Duodenal mucosa (tissue), 2 donors: ENCODE data around the gene RBBP5.
A peak's percentile ranks its signal among the peaks of the same experiment; 100 is the strongest.

Experiments used
- H3K27ac ChIP-seq: one replicate; pipeline ENCODE4 v1.7.0; 2013; ENCODE audit warnings: low read depth, low read length
- H3K27me3 ChIP-seq, 2 donors: one replicate each; pipeline ENCODE4 v1.7.0; 2013; ENCODE audit warnings: low read length in 2 of 2, control low read depth in 1 of 2; ENCODE audit not compliant: insufficient read depth in 2 of 2, control insufficient read depth in 1 of 2
- H3K36me3 ChIP-seq, 2 donors: one replicate each; pipeline ENCODE4 v1.7.0; 2013; ENCODE audit warnings: low read length in 2 of 2, control low read depth in 1 of 2; ENCODE audit not compliant: insufficient read depth in 2 of 2, control insufficient read depth in 1 of 2
- H3K4me1 ChIP-seq, 2 donors: one replicate each; pipeline ENCODE4 v1.7.0; 2013; ENCODE audit warnings: low read length in 2 of 2, control low read depth in 1 of 2; ENCODE audit not compliant: insufficient read depth in 2 of 2, control insufficient read depth in 1 of 2
- H3K4me3 ChIP-seq, 2 donors: one replicate each; pipeline ENCODE4 v1.7.0; 2013; ENCODE audit warnings: low read length in 2 of 2, low read depth in 1 of 2
- H3K9ac ChIP-seq, 2 donors: one replicate each; pipeline ENCODE4 v1.7.0; 2013; ENCODE audit warnings: low read length in 2 of 2, low read depth in 1 of 2
- H3K9me3 ChIP-seq, 2 donors: one replicate each; pipeline ENCODE4 v1.7.0; 2013; ENCODE audit warnings: low read length in 2 of 2, control low read depth in 1 of 2; ENCODE audit not compliant: control insufficient read depth in 1 of 2

RBBP5 gene

DNA sequence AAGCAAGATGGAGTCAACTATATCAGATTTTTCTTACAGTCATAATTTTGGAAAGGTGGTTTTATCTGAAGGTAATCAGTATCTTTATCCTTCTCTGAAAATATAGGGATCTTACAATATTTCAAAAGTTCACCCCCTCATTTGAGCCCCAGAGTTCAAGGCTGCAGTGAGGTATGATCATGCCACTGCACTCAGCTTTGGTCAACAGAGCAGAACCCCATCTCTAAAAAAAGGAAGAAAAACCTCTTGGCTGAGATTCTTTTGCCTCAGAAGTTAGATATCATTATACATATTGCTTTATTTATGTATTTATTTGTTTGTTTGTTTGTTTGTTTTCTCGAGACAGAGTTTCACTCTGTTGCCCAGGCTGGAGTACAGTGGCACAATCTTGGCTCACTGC lies 11.5 kb upstream of the RBBP5 start:
- Histone ChIP-seq H3K9ac (no peak overlapping the region), H3K4me1 (no peaks in the 10 kb centered on the region), H3K9me3 (no peaks in the 10 kb centered on the region), H3K27ac (no peak overlapping the region), H3K36me3 (no peaks in the 10 kb centered on the region), H3K27me3 (no peaks in the 10 kb centered on the region), H3K4me3 (no peak overlapping the region)

DNA sequence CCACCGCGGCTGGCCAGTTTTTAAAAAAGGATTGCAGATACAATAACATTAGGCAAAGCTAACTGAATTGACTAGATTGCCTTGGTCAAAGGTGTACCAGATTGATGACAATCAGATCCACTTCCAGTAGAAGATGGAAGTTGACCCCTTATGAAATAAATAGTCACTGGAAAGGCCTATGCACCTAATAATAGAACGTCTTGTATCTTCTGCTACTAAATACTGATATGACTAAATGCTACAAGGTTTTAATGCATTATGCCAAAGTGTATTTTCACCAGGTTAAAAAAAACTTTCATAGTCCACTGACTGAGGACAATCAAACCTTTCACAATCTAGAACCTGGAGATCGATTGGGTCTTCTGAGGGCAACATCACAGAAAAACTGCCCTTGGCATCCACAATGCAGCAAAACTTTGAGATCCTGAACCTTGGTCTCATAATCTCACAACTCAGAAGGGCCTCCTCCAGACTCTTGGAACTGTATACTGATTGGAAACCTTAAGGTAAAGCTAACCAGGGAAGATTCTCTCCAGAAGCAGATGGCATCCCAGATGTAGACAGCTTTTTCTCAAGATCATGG lies 7.8 kb upstream of the RBBP5 start:
- H3K4me3 ChIP-seq: no peak overlapping the region
- H3K9me3 ChIP-seq: no peaks in the 10 kb centered on the region
- H3K9ac ChIP-seq: no peak overlapping the region
- no peaks in the 10 kb centered on the region for H3K36me3 ChIP-seq
- no peaks in the 10 kb centered on the region for H3K4me1 ChIP-seq
- no peaks in the 10 kb centered on the region for H3K27me3 ChIP-seq
- H3K27ac ChIP-seq: no peak overlapping the region

DNA sequence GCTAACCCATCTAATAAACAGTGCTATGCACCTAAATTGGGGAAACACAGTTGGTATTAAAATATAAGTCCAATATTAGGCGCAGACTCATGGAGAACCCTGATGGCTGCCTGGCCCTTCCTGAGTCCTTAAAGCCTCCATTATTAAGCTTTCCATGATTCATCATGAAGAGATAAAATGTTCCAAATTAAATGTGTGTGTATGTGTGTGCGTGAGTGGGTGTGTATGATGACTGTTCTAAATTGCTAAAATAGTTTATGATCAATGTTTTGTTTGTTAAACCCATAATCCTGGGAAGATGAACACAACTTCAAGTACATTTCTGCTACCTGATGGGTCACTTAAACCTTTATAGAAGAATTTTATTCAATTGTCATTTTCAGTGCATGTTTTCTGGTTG lies 6.3 kb upstream of the RBBP5 start:
- Histone ChIP-seq H3K27me3 (no peaks in the 10 kb centered on the region), H3K4me1 (no peaks in the 10 kb centered on the region), H3K9ac (no peak overlapping the region), H3K27ac (no peak overlapping the region), H3K4me3 (no peak overlapping the region), H3K36me3 (no peaks in the 10 kb centered on the region), H3K9me3 (no peaks in the 10 kb centered on the region)

DNA sequence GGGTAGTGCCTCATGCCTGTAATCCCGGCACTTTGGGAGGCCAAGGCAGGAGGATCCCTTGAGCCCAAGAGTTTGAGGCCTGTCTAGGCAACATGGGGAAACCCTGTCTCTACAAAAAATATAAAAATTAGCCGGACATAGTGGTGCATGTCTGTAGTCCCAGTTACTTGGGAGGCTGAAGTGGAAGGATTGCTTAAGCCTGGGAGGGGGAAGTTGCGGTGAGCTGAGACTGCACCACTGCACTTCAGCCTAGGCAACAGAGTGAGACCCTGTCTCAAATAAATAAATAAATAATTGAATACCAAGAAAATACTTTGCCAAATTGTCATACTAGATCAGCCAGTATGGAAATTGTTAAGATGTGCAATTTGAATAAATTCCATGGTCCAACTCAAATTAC lies 5.9 kb upstream of the RBBP5 start:
- H3K27ac ChIP-seq: no peak overlapping the region
- H3K4me1 ChIP-seq: no peaks in the 10 kb centered on the region
- H3K9ac ChIP-seq: no peak overlapping the region
- H3K9me3 ChIP-seq: no peaks in the 10 kb centered on the region
- H3K4me3 ChIP-seq: no peak overlapping the region
- H3K36me3 ChIP-seq: no peaks in the 10 kb centered on the region
- H3K27me3 ChIP-seq: no peaks in the 10 kb centered on the region

DNA sequence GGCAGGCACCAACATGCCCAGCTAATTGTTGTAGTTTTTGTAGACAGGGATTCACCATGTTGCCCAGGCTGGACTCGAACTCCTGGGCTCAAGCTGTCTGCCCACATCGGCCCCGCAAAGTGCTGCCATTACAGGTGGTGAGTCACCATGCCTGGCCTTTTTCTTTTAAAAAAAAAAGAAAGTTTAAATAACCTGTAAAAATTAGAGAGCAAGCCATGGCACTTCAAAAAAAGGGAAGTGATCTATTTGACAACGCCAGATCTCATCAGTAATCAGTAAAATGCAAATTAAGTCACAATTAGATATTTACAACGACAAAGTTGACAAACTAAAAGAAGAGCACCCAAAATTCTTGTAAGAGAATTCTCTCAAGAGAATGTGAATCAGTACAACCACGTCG lies 2.9 kb upstream of the RBBP5 start:
- peaks cover 15 to 19% of the 10 kb centered on the region in 2 donors for H3K4me1 ChIP-seq
- no peak overlapping the region for H3K4me3 ChIP-seq
- no peak overlapping the region for H3K9ac ChIP-seq
- H3K27me3 ChIP-seq: no peaks in the 10 kb centered on the region
- no peak overlapping the region for H3K27ac ChIP-seq
- H3K36me3 ChIP-seq: no peaks in the 10 kb centered on the region
- no peaks in the 10 kb centered on the region for H3K9me3 ChIP-seq

DNA sequence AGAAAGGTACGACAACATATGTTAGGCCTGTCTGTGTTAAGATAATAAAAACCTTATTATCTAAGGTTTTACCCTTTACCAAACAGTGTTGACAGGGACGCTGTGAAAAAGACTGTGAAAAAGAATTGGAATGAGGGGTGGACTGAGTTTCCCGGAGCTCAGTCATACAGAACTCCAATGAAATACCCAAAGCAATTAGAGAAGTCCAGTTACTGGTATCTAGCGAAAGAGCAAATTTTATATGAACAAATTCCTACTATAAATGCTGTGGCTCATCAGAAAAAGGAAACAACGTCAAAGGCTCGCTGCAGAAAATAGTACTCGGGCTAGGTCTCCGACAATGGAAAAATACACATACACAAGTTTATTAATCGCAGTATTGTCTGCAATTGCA lies 708 bp upstream of the RBBP5 start:
- H3K27me3 ChIP-seq: no peaks in the 10 kb centered on the region
- no peaks in the 10 kb centered on the region for H3K36me3 ChIP-seq
- peak overlapping the region; percentile 60 for H3K27ac ChIP-seq
- peaks cover 15 to 24% of the 10 kb centered on the region in 2 donors for H3K4me1 ChIP-seq
- H3K9me3 ChIP-seq: no peaks in the 10 kb centered on the region
- H3K9ac ChIP-seq: peak overlapping the region; percentile 99 to 100
- H3K4me3 ChIP-seq: peak overlapping the region; percentile 100

DNA sequence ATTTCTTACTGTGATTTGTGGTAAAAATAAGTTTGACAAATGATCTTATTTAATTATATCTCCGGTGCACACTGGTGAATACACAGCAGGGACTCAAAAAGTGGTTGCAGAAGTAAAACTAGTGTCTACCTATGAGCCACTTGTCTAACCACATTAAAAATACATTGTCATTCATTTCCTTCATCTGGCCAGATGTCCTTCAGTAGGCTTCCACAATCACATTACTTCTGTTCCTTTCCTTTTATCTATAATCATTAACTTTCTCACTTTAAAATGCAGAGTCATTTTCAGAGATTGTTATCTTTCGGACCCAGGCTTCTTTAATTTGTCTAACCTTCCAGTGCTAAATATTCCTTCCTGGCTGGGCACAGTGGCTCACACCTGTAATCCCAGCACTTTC lies 3.0 kb downstream of the RBBP5 start:
- Histone ChIP-seq H3K27me3 (no peaks in the 10 kb centered on the region), H3K9ac (no peak overlapping the region), H3K27ac (no peak overlapping the region), H3K9me3 (no peaks in the 10 kb centered on the region), H3K36me3 (peaks cover 7 to 13% of the 10 kb centered on the region in 2 donors), H3K4me1 (peaks cover 15 to 24% of the 10 kb centered on the region in 2 donors), H3K4me3 (no peak overlapping the region)

DNA sequence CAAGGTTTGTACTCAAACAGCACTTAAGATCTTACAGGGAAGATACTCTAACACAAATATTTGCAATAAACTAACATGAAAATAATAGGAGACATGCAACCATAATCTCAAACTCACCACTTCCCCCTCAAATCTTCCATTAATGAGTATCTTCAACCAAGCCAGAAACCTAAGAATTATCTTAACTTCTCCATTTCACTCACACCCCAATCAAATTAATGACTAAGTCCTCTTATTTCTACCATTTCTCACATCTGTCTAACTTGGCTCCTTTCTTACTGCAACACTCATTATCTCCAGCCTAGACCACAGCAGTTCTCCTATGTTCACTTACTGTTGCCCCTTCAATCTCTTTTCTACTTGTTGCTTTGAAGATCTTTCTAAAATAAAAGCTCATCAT lies 10.4 kb downstream of the RBBP5 start:
- Histone ChIP-seq H3K9me3 (no peaks in the 10 kb centered on the region), H3K27ac (no peak overlapping the region), H3K9ac (no peak overlapping the region), H3K27me3 (no peaks in the 10 kb centered on the region), H3K4me3 (no peak overlapping the region), H3K36me3 (peaks cover 18 to 48% of the 10 kb centered on the region in 2 donors), H3K4me1 (no peaks in the 10 kb centered on the region)

DNA sequence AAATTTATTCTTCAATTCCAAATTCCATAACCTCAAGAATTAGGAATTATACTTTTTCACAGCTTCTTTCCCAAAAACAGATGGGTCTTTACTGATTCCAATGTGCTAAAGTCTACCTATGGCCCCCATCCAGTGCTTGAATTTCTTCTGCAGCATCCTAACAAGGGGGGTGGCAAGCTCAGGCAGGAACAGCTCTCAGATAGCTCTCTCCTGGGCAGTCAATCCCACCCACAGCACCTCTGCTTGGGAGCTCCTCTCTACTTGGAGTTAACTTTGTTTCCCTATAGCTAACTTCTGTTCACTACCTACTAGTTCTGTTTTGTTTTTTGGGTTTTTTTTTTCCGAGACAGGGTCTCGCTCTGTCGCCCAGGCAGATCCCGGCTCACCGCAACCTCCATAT lies 12.1 kb downstream of the RBBP5 start:
- Histone ChIP-seq H3K36me3 (peaks cover 15 to 61% of the 10 kb centered on the region in 2 donors), H3K4me1 (no peaks in the 10 kb centered on the region), H3K9ac (no peak overlapping the region), H3K4me3 (no peak overlapping the region), H3K27me3 (no peaks in the 10 kb centered on the region), H3K27ac (no peak overlapping the region), H3K9me3 (no peaks in the 10 kb centered on the region)

DNA sequence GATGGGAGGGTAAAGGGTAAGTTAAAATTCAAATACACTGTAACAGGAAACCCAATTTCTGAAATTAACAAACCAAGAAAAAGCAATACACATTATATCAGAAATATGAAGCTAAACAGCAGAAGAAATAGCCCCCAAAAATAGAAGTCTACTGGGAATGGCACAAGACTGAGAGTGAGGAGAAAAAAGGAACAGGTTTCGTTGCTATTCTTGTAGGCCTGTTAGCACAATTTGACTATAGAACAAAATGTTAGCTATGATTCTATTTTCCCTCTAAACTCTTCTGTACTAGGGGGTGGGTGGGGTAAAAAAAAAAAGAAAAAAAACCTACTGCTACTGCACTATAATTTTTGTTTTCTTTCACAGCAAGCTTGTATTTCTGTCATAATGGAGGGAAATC lies 12.5 kb downstream of the RBBP5 start:
- Histone ChIP-seq H3K9ac (no peak overlapping the region), H3K4me3 (no peak overlapping the region), H3K27ac (no peak overlapping the region), H3K9me3 (no peaks in the 10 kb centered on the region), H3K36me3 (peaks cover 16 to 63% of the 10 kb centered on the region in 2 donors), H3K27me3 (no peaks in the 10 kb centered on the region), H3K4me1 (no peaks in the 10 kb centered on the region)

DNA sequence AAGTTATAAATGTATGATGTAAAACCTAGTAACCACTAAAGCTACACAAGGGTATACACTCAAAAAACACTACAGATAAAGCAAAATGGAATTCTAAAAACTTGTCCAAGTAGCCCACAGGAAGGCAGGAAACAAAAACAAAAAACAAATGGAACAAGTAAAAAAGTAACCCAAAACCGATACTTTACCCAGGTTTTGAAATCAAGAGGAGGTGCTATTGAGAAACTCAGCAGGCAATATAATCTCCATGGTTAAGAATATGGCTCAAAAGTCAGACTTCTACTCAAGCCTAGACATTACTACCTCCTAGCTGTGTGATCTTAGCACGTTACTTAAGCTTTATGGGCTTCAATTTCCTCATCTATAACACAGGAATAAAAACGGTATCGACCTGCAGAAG lies 13.3 kb downstream of the RBBP5 start:
- H3K4me3 ChIP-seq: no peak overlapping the region
- H3K4me1 ChIP-seq: no peaks in the 10 kb centered on the region
- no peaks in the 10 kb centered on the region for H3K9me3 ChIP-seq
- no peaks in the 10 kb centered on the region for H3K27me3 ChIP-seq
- H3K36me3 ChIP-seq: peaks cover 16 to 64% of the 10 kb centered on the region in 2 donors
- no peak overlapping the region for H3K27ac ChIP-seq
- H3K9ac ChIP-seq: no peak overlapping the region
